ENCODE data around the gene BPIFB3. TPM values are rescaled to one million over a fixed set of nuclear protein-coding genes. Genes with fewer than 3 reads are reported as not detected.

The BPIFB3 gene
- total and polyA plus RNA-seq, 9 of the 15 experiments (the other 6 are each of a cell fraction or from before 2014, with no cell fraction given), result not detected

- H3K4me3 ChIP-seq, result no peak overlapping the region
- peaks cover 4% of the 10 kb centered on the region; the same call in 1 of the 2 replicates for H4K20me1 ChIP-seq (replicated peaks; ENCODE audit: control insufficient read depth, insufficient read depth, low read length)
- DNase-seq (ENCODE audit: extremely low read depth in 1 of 4, low spot score in 3 of 4), result no peak
- ChIA-PET CTCF (ENCODE audit: low intra/inter-chr PET ratio) (no interaction called here), POLR2A (interaction anchor here (0.5 to 0.7 kb wide), 2 partner anchors 29 to 182 kb away, joined by 3 read pairs; no protein-coding TSS in a partner anchor)
- H3K4me2 ChIP-seq (ENCODE audit: insufficient read depth, low read length), result no peak overlapping the region
- TF ChIP-seq, protein P1, sequence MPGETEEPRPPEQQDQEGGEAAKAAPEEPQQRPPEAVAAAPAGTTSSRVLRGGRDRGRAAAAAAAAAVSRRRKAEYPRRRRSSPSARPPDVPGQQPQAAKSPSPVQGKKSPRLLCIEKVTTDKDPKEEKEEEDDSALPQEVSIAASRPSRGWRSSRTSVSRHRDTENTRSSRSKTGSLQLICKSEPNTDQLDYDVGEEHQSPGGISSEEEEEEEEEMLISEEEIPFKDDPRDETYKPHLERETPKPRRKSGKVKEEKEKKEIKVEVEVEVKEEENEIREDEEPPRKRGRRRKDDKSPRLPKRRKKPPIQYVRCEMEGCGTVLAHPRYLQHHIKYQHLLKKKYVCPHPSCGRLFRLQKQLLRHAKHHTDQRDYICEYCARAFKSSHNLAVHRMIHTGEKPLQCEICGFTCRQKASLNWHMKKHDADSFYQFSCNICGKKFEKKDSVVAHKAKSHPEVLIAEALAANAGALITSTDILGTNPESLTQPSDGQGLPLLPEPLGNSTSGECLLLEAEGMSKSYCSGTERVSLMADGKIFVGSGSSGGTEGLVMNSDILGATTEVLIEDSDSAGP (CRISPR knock-in tag; IDR thresholded peaks at IDR 0.05), result no peak
- TF ChIP-seq ZNF354B (CRISPR knock-in tag; IDR thresholded peaks at IDR 0.05), result no peak
- no peak for ATAC-seq
- WGBS (ENCODE audit: insufficient coverage, low coverage, missing lambda C conversion rate), result 9% methylated on average over 3 of the region's 3 CpGs
- H3K9ac ChIP-seq (ENCODE audit: insufficient read depth in 1 of 2, low read depth in 2 of 2, low read length in 2 of 2), result no peak overlapping the region
- H3K9me3 ChIP-seq (replicated peaks; ENCODE audit: control insufficient read depth, insufficient read depth, low read depth, low read length), result no peaks in the 10 kb centered on the region
- in situ Hi-C loops (cut with MboI) (no loop called here), intact Hi-C loops (cut with micrococcal nuclease) (no loop called here)
- FAIRE-seq, result no peak
- H3K4me1 ChIP-seq (replicated peaks in 1 of 2; ENCODE audit: control insufficient read depth in 2 of 2, insufficient read depth in 2 of 2, low read length in 2 of 2), result no peaks in the 10 kb centered on the region
- H2AFZ ChIP-seq (ENCODE audit: low read depth, low read length), result no peak overlapping the region
- H3K27ac ChIP-seq (ENCODE audit: extremely low read depth, low read depth, low read length), result no peak overlapping the region
- no peaks in the 10 kb centered on the region for H3K36me3 ChIP-seq (ENCODE audit: control insufficient read depth, insufficient read depth, low read length)
- peaks cover 5 to 34% of the 10 kb centered on the region in 2 experiments; a peak in 4 of 5 replicates for H3K27me3 ChIP-seq (ENCODE audit: control insufficient read depth in 2 of 2, insufficient read depth in 2 of 2, low read length in 2 of 2)
- no TSS peak for BruUV-seq (replicated peaks)
- H3K9me1 ChIP-seq (ENCODE audit: control insufficient read depth, insufficient read depth, low read length), result peaks cover 4% of the 10 kb centered on the region
- H3K79me2 ChIP-seq (ENCODE audit: control insufficient read depth, insufficient read depth, low read length), result no peaks in the 10 kb centered on the region
Measured at GRCh38 chr20:33103556-33103955, 49.9 kb downstream of the BPIFB3 start.

GRCh38 chr20:33104336-33104735 lies 50.6 kb downstream of the BPIFB3 start:
- in situ Hi-C loops (cut with MboI) (no loop called here), intact Hi-C loops (cut with micrococcal nuclease) (no loop called here)
- Histone ChIP-seq H3K27ac (ENCODE audit: extremely low read depth, low read depth, low read length) (no peak overlapping the region), H2AFZ (ENCODE audit: low read depth, low read length) (no peak overlapping the region), H3K9me1 (ENCODE audit: control insufficient read depth, insufficient read depth, low read length) (peaks cover 4% of the 10 kb centered on the region), H3K27me3 (ENCODE audit: control insufficient read depth in 2 of 2, insufficient read depth in 2 of 2, low read length in 2 of 2) (peaks cover 5 to 34% of the 10 kb centered on the region in 2 experiments; a peak in 4 of 5 replicates), H3K9ac (ENCODE audit: insufficient read depth in 1 of 2, low read depth in 2 of 2, low read length in 2 of 2) (no peak overlapping the region), H4K20me1 (replicated peaks; ENCODE audit: control insufficient read depth, insufficient read depth, low read length) (peaks cover 4% of the 10 kb centered on the region; the same call in 1 of the 2 replicates), H3K4me2 (ENCODE audit: insufficient read depth, low read length) (no peak overlapping the region), H3K36me3 (ENCODE audit: control insufficient read depth, insufficient read depth, low read length) (no peaks in the 10 kb centered on the region), H3K4me1 (replicated peaks in 1 of 2; ENCODE audit: control insufficient read depth in 2 of 2, insufficient read depth in 2 of 2, low read length in 2 of 2) (no peaks in the 10 kb centered on the region), H3K4me3 (no peak overlapping the region), H3K9me3 (replicated peaks; ENCODE audit: control insufficient read depth, insufficient read depth, low read depth, low read length) (no peaks in the 10 kb centered on the region), H3K79me2 (ENCODE audit: control insufficient read depth, insufficient read depth, low read length) (no peaks in the 10 kb centered on the region)
- POLR2A ChIA-PET, result interaction anchor here (0.6 to 0.7 kb wide), 2 partner anchors 30 to 212 kb away, joined by 3 to 4 read pairs; no protein-coding TSS in a partner anchor
- DNase-seq (ENCODE audit: extremely low read depth in 1 of 4, low spot score in 3 of 4), result no peak
- no peak for ATAC-seq
- 4% methylated on average over 3 of the region's 3 CpGs for WGBS (ENCODE audit: insufficient coverage, low coverage, missing lambda C conversion rate)
- FAIRE-seq, result no peak
- CTCF ChIA-PET (ENCODE audit: low intra/inter-chr PET ratio), result no interaction called here
- BruUV-seq (replicated peaks), result no TSS peak
- TF ChIP-seq, protein P2, sequence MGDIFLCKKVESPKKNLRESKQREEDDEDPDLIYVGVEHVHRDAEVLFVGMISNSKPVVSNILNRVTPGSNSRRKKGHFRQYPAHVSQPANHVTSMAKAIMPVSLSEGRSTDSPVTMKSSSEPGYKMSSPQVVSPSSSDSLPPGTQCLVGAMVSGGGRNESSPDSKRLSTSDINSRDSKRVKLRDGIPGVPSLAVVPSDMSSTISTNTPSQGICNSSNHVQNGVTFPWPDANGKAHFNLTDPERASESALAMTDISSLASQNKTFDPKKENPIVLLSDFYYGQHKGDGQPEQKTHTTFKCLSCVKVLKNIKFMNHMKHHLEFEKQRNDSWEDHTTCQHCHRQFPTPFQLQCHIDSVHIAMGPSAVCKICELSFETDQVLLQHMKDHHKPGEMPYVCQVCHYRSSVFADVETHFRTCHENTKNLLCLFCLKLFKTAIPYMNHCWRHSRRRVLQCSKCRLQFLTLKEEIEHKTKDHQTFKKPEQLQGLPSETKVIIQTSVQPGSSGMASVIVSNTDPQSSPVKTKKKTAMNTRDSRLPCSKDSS (IDR thresholded peaks at IDR 0.05; ENCODE audit: low read depth, partially characterized antibody), result no peak
- TF ChIP-seq CXXC5 (CRISPR knock-in tag; IDR thresholded peaks at IDR 0.05), result no peak
- TF ChIP-seq ZNF586 (CRISPR knock-in tag; conservative IDR thresholded peaks at IDR 0.05), result no peak
- no peak for TF ChIP-seq TCF15 (CRISPR knock-in tag; IDR thresholded peaks at IDR 0.05)
